VCaP (cell line): Measurements from ENCODE around the gene CDH8.

ENCODE experiments used
- H3K27ac ChIP-seq: fragments of 450-650 bp; 2 replicates; pipeline ENCODE4 v1.5.1; 2017
- TF ChIP-seq, protein P1 (sequence below): fragments of 450-650 bp; conservative IDR thresholded peaks from 2 replicates; pipeline ENCODE4 v1.5.1; 2017; ENCODE audit warnings: mild to moderate bottlenecking, moderate library complexity

Gene CDH8

DNA sequence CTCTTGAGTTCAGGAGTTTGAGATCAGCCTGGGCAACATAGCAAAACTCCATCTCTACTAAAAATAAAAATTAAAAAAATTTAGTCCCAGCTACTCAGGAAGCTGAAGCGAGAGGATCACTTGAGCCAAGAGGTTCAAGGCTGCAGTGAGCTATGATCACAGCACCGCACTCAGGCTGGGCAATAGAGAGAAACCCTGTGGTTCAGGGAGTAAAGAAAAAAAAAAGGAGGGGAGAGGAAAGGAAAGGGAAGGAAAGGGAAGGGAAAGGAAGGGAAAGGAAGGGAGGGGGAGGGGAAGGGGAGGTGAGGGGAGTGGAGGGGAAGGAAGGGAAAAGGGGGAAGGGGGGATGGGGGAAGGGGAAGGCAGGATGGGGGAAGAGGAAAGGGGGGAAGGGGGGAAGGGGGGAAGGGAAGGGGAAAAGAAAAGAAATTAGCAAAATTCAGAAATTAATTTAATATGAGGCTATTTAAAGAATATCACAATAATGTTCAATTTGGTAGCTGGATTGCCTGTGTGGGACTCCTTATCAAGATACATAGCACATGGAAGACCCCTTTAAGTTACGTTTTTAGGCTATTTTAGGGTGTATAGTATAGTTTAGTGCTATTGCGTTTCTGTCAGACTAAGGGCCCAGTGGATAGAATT lies 424.3 kb downstream of the CDH8 start:
- TF ChIP-seq, protein P1, sequence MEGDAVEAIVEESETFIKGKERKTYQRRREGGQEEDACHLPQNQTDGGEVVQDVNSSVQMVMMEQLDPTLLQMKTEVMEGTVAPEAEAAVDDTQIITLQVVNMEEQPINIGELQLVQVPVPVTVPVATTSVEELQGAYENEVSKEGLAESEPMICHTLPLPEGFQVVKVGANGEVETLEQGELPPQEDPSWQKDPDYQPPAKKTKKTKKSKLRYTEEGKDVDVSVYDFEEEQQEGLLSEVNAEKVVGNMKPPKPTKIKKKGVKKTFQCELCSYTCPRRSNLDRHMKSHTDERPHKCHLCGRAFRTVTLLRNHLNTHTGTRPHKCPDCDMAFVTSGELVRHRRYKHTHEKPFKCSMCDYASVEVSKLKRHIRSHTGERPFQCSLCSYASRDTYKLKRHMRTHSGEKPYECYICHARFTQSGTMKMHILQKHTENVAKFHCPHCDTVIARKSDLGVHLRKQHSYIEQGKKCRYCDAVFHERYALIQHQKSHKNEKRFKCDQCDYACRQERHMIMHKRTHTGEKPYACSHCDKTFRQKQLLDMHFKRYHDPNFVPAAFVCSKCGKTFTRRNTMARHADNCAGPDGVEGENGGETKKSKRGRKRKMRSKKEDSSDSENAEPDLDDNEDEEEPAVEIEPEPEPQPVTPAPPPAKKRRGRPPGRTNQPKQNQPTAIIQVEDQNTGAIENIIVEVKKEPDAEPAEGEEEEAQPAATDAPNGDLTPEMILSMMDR = no peak
- no peak overlapping the region for H3K27ac ChIP-seq

DNA sequence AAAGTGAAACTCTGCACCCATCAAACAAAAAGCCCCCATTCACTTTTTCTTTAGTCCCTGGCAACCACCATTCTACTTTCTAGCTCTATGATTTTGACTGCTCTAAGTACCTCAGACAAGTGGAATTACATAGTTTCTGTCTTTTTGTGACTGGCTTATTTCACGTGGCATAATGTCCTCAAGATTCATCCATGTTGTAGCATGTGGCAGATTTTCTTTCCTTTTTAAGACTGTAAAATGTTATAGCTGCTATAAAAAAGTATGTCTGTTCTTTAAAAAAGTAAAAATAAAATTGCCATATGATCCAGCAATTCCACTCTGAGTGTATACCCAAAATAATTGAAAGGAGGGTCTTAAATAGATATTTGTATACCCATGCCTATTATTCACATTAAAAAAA lies 429.7 kb downstream of the CDH8 start:
- TF ChIP-seq, protein P1 = no peak
- H3K27ac ChIP-seq = no peak overlapping the region
